ENCODE measurements around the gene FRMD5. TPM values are rescaled to one million over a fixed set of nuclear protein-coding genes. Genes with fewer than 3 reads are reported as not detected.
"Not testable (repeated sequence)": the region's sequence is repeated elsewhere in the genome, so short reads cannot be mapped to it uniquely, and the experiment has no call there.

Gene FRMD5
- polyA plus RNA-seq, 2 of the 4 experiments (the other 2 are of a cell fraction): 2.5 to 3.6 TPM

GRCh38 chr15:44231842-44232241, 36.8 kb upstream of the FRMD5 start:
- 12% methylated on average over 1 of the region's 1 CpG for WGBS (ENCODE audit: missing lambda C conversion rate)
- Histone ChIP-seq H3K9me3 (no peaks in the 10 kb centered on the region), H3K4me2 (no peak overlapping the region), H3K4me1 (no peaks in the 10 kb centered on the region), H3K4me3 (no peak overlapping the region), H3K27ac (no peak overlapping the region)
- ChIA-PET POLR2A (no interaction called here), CTCF (interaction anchor here (0.6 to 2.9 kb wide), 6 partner anchors 12 to 328 kb away, joined by 3 to 8 read pairs (median 4); partner anchors contain the start of gene FRMD5)
- FAIRE-seq (no peak), DNase-seq (ENCODE audit: low read depth in 1 of 2, low spot score in 1 of 2) (no peak), ATAC-seq (no peak)
- TF ChIP-seq PHF8 (IDR thresholded peaks at IDR 0.05; ENCODE audit: borderline replicate concordance, low read depth) (no peak), E2F6 (IDR thresholded peaks at IDR 0.05; ENCODE audit: borderline replicate concordance, low read depth) (no peak), MYC (IDR thresholded peaks at IDR 0.05; ENCODE audit: borderline replicate concordance, low read length) (no peak), CTCF (IDR thresholded peaks at IDR 0.05) (no peak), HOXB5 (CRISPR knock-in tag; IDR thresholded peaks at IDR 0.05) (no peak), SMC3 (IDR thresholded peaks at IDR 0.05) (no peak), POLR2AphosphoS2 (conservative IDR thresholded peaks at IDR 0.05; ENCODE audit: low read length) (no peak), RARB (CRISPR knock-in tag; IDR thresholded peaks at IDR 0.05) (no peak), ZC3H11A (IDR thresholded peaks at IDR 0.05) (no peak), NFE2L2 (conservative IDR thresholded peaks at IDR 0.05; ENCODE audit: low read length) (no peak)
- TF ChIP-seq, protein P1, sequence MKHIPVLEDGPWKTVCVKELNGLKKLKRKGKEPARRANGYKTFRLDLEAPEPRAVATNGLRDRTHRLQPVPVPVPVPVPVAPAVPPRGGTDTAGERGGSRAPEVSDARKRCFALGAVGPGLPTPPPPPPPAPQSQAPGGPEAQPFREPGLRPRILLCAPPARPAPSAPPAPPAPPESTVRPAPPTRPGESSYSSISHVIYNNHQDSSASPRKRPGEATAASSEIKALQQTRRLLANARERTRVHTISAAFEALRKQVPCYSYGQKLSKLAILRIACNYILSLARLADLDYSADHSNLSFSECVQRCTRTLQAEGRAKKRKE (CRISPR knock-in tag; IDR thresholded peaks at IDR 0.05; ENCODE audit: low read depth): no peak
- TF ChIP-seq, protein P2, sequence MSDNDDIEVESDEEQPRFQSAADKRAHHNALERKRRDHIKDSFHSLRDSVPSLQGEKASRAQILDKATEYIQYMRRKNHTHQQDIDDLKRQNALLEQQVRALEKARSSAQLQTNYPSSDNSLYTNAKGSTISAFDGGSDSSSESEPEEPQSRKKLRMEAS (IDR thresholded peaks at IDR 0.05): no peak

DNA sequence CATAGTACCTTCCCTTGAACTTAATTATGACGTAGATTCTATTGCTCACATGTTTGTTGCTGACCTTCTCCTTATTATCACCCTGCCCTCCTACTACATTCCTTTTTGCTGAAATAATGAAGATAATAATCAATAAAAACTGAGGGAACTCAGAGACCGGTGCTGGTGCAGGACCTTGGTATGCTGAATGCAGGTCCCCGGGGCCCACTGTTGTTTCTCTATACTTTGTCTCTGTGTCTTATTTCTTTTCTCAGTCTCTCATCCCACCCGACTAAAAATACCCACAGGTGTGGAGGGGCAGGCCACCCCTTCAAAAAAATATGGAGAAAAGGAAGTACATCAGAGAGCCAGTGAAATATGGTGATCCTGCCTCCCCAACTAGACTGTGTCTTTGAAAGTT, 34.2 kb upstream of the FRMD5 start:
- H3K4me1 ChIP-seq; DNase-seq (ENCODE audit: low read depth in 1 of 2, low spot score in 1 of 2); H3K9me3 ChIP-seq; FAIRE-seq; POLR2A ChIA-PET; H3K4me3 ChIP-seq; H3K4me2 ChIP-seq; ATAC-seq; H3K27ac ChIP-seq: not testable (repeated sequence)
- CTCF ChIA-PET: interaction anchor here (2.9 kb wide), 1 partner anchor 9 kb away, joined by 8 read pairs; no protein-coding TSS in a partner anchor
- WGBS (ENCODE audit: missing lambda C conversion rate): 56% methylated on average over 3 of the region's 4 CpGs

DNA sequence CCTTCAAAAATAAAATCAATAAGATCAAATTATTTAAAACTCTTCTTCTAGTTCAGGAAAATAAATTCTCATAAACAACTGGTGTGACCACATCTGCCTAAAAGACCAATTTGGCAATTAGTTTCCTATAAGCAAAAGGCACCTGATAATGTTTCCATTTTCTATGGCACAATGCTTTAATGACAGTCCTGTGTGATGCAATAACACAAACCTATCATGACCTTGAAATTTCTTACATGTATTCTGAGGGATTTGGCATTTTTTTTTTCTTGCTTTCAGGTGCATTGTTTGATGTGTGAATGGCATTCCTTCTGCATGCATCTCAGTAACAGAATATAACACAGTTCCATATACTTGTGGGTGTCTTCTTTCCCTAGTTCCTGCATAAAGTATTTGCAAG, 32.5 kb upstream of the FRMD5 start:
- CTCF ChIA-PET: no interaction called here
- no peak for DNase-seq (ENCODE audit: low read depth in 1 of 2, low spot score in 1 of 2)
- no peak for ATAC-seq
- no peak overlapping the region for H3K4me2 ChIP-seq
- TF ChIP-seq EP300 (IDR thresholded peaks at IDR 0.05): no peak
- TF ChIP-seq MAZ (IDR thresholded peaks at IDR 0.05; ENCODE audit: borderline replicate concordance, low read depth, low read length): no peak
- no peak for TF ChIP-seq HEYL (CRISPR knock-in tag; IDR thresholded peaks at IDR 0.05)
- no peak for TF ChIP-seq E2F6 (IDR thresholded peaks at IDR 0.05; ENCODE audit: borderline replicate concordance, low read depth)
- TF ChIP-seq ESRRA (IDR thresholded peaks at IDR 0.05; ENCODE audit: borderline replicate concordance, low read length): no peak
- TF ChIP-seq, protein P3, sequence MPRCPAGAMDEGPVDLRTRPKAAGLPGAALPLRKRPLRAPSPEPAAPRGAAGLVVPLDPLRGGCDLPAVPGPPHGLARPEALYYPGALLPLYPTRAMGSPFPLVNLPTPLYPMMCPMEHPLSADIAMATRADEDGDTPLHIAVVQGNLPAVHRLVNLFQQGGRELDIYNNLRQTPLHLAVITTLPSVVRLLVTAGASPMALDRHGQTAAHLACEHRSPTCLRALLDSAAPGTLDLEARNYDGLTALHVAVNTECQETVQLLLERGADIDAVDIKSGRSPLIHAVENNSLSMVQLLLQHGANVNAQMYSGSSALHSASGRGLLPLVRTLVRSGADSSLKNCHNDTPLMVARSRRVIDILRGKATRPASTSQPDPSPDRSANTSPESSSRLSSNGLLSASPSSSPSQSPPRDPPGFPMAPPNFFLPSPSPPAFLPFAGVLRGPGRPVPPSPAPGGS (IDR thresholded peaks at IDR 0.05): no peak
- no peak for TF ChIP-seq POLR2AphosphoS2 (conservative IDR thresholded peaks at IDR 0.05; ENCODE audit: low read length)
- TF ChIP-seq PBX3 (IDR thresholded peaks at IDR 0.05): no peak
- no peak for TF ChIP-seq ZFP36 (IDR thresholded peaks at IDR 0.05; ENCODE audit: borderline replicate concordance, partially characterized antibody)
- no peak for TF ChIP-seq RFX5 (IDR thresholded peaks at IDR 0.05)
- no peak for TF ChIP-seq CBX8 (IDR thresholded peaks at IDR 0.05)
- TF ChIP-seq HOXA7 (CRISPR knock-in tag; IDR thresholded peaks at IDR 0.05): no peak
- TF ChIP-seq CEBPB (IDR thresholded peaks at IDR 0.05): no peak
- no peak for TF ChIP-seq EHMT2 (IDR thresholded peaks at IDR 0.05; ENCODE audit: low read depth)
- no peak for TF ChIP-seq RAD21 (conservative IDR thresholded peaks at IDR 0.05 in 1 of 2, IDR thresholded peaks at IDR 0.05 in 1 of 2)
- TF ChIP-seq ZC3H11A (IDR thresholded peaks at IDR 0.05): no peak
- H3K9me3 ChIP-seq: no peaks in the 10 kb centered on the region
- POLR2A ChIA-PET: no interaction called here
- no peak for FAIRE-seq
- no peaks in the 10 kb centered on the region for H3K4me1 ChIP-seq
- no peak overlapping the region for H3K4me3 ChIP-seq
- no peak overlapping the region for H3K27ac ChIP-seq

- FAIRE-seq; H3K4me1 ChIP-seq; H3K9me3 ChIP-seq; ATAC-seq; CTCF ChIA-PET; DNase-seq (ENCODE audit: low read depth in 1 of 2, low spot score in 1 of 2); H3K4me3 ChIP-seq; H3K27ac ChIP-seq; H3K4me2 ChIP-seq; POLR2A ChIA-PET: not testable (repeated sequence)
- WGBS (ENCODE audit: missing lambda C conversion rate): 60% methylated on average over 4 of the region's 4 CpGs
Measured at GRCh38 chr15:44227001-44227400, 31.9 kb upstream of the FRMD5 start.
